Stimulated activated CD8-positive, alpha-beta memory T cell treated with anti-CD3 and anti-CD28 coated beads, Interleukin-7, amount 100 ng/mL, for 48 hours (primary cell): Measurements from ENCODE around the gene STUM.
A peak's percentile ranks its signal among the peaks of the same experiment; 100 is the strongest.

Experiments
- DNase-seq, 2 donors: peaks; one replicate each; pipeline ENCODE4 v3.0.0-alpha.2; 2020; ENCODE audit warnings: low read depth in 1 of 2; ENCODE audit errors: extremely low read depth in 1 of 2

Gene STUM

DNA sequence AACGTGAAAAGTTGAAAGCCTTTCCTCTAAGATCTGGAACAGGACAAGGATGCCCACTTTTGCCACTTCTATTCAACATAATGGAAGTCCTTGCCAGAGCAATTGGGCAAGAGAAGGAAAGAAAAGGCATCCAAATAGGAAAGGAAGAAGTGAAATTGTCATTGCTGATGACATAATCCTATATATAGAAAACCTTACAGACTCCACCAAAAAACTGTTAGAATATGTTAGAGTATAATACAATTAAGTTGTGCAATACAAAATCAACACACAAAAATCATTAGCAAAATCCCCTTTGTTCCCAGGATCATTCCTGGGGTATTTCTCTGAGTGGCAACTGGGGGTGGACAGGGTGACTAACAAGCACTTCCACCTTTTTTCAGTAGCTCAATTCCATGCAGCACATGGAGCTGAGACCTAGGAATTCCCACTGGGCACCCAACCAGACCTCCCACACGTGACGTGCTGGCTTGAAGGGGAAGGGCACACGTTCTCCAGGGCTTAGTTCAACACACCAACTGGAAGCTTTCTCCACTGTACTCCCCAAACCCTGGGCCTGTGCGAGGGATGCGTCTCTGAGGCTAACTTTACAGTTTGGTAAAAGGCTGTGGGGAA is 9.6 kb downstream of the STUM start:
- no peak for DNase-seq

DNA sequence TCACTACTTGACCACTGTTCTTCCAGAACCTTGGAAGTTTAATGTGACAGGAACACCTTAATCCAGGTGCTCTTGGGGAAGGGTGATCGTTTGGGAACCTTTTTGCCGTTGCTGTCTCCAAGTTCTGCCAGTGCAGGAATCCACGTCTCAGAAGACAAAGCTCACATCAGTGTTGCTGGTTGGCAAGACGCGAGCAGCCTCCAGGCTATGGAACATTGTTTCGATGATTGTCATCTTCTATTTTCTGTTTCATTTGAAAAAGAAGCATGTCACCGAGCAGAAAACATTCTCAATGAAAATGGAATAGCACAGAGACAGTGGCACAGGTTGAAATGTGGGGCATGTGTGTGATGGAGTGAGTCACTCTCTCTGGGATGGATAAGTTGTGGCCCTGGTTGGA is 11.7 kb downstream of the STUM start:
- DNase-seq, result no peak

DNA sequence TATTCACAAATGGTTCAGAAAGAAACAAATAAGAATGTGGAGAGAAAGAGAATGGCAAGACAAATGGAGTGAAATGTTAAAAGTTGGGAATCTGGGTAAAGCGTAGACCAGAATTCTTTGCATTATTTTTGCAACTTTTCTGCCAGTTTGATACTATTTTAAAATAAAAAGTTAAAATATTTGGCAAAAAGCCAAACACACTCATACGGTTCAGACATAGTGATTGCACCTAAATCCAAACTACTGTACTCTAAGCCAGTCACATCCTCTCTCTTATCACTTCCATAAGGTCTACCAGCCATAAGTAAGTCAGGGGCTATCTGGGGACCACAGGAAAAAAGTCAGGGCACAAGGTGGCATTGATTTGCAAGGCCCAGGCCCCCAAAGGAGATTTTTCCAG is 14.4 kb downstream of the STUM start:
- DNase-seq, result no peak

DNA sequence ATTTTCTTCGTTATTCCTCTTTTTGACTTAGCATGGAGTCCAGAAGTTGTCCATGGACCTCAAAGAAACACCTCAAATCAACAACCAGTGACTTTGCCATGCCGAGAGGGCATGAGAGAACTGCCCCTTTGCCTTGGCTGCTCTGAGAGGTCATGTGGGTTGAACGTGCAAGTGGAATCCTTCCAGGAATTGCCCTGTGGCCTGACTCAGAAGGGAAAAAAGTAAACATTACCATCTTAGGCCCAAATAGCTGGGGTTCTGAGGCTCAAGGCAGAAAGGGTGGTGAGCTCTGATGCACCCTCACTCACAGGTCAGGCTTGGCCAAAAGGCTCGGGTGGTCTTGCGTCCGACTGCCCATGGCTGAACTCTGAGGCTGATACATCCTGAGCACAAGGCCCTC is 15.1 kb downstream of the STUM start:
- DNase-seq, result no peak

DNA sequence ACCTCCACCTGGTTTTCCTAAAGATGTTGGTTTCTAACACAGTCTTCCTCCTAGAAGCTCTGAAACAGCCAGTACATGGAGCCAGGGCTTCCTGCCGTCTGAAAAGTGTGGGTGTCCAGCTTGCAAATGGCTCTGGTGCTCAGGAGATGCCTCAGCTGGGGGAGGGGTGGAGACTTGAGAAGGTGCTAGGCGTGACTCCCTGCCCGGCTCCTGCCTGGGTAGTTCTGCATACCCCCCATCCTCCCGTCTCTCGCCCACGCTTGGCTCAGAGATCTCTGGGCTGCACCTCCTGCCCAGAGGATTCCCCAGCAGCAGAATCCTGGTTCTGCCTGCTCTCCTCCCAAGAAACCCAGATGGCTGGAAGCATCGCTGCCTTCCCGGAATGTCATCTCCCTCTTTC is 16.9 kb downstream of the STUM start:
- DNase-seq, result no peak

DNA sequence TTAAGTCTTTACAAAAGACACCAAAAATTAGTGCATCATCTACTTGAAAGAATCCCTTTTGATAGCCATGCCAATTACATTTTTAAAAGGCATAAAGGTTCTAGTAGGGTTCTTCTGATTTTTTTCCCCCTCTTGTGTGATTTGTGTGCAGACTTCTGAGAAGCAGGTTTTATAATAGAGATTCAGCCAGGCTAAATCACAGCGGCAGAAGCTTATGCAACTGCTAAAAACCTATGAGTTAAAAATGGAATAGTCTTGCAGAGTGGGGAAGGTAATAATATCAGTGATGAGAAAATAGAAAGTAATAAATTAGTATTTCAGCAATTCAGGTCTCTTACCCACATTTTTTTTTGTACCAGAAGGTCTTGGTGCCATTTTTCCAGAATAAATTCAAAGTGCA is 17.7 kb downstream of the STUM start:
- no peak for DNase-seq

DNA sequence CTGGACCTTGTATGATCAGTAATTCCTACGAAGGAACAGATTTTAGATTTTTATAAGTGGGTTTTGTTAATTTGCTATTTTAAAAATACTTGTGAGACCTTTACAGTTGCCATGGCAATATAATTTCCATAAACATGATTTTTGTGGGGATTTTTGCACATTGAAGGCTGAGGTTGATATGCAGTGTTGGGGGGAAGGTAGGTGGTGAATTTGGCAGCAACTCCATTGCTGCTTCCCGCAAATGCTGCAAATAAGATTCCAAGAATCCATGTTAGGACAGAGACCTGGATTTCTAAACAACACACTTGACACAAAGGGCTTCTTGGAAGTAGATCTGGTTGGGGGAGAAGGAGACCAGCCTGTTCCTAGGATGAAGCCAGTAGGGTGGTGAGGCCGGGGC is 18.2 kb downstream of the STUM start:
- DNase-seq, result no peak

DNA sequence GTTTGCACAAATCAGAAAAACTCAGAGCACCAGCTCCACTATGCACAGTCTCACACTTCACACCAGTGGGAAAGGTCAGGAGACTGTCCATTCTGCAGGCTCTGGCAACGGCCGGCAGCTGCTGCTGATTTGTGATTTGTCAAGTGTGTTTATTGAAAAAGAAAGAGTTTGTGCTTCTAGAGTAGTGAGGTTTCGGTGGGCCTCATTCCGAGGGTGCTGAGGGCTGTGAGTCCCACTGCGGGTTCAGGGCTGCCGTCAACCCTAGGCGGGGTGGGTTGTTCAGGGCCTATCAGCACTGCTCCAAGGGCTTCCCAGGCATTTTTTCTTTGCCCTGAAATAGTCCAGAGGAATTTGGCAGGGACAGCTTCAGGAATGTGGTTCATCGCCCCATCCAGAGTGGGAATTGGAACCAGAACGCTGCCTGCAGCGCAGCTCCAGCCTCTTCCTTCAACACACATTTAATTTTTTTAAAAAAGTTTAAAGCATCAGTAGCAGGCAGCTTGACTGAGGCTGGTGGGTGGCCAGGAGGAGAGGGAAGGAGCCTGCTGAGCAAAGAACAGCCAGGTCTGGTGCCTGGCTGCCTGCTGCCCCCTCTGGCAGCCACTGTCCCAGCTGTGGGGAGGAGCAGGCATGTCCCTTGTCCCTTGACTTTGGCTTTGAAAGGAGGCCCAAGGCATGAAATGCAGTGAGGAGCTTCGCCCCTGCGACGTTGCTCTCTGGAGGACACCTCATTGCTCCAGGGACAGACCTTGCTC is 19.7 kb downstream of the STUM start:
- no peak for DNase-seq

DNA sequence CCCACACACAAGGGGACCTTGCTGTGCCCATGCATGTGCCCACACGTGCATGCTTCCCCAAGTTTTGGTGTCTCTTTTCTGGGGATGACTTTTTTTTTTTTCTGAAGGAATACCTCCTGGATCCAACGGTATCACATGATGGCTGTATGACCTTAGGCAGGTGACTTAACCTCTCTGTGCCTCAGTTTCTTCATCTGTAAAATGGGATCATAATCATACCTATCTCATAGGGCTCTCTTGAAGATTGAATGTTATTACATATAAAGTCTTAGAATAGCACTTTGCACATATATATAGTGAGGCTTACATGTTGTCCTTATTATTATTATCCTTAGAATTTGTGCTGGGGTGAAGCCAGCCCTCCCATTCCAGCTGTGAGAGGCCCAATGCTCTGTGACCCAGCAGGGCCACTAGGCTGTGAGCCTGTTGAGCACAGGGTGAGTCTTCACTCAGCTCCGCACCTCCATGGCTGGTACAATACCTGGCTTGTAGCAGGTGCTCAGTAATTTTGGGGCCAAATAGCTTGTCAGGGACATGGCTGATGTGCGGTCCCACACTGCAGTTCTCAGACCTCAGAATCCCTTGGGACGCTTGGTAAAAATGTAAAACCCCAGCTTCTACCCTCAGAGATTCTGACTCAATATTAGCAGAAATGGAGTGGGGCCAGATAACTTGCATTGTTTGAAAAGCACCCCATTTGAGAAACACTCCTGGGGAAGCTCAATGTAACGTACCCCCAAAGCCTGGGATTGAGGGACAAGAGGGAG is 20.6 kb downstream of the STUM start:
- no peak for DNase-seq

DNA sequence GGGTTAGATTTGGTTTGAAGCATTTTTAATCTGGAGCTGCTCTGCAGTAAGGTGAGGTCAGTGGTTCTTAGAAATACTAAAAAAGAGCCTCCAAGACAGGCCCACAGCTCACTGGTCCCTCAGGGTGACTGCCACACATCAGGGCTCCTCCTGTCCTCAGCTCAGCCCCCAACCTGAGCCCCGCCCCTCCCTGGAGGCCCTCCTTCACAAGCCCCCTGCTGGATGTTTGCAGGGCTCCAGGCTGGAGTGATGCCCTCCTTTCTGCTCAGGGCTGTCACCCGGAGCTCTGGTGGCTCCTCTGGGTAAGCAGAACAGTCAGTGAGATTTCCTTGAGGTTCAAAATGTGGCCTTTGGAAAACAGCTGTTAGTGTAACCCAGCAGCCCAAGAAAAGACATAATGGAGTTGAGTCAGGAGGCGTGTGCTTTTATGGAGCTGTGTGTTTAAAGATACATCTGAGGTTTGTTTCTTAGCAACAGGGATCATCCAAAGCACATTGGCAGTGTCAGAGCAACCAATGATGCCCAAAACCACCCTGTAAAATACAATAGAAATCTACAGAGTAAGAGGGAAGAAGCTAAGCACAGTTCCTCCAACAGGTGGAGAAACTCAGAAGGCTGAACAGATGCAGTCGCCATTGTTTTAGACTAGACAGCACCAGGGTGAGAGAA is 21.4 kb downstream of the STUM start:
- peak in 1 of 2 donors; percentile 25 for DNase-seq

DNA sequence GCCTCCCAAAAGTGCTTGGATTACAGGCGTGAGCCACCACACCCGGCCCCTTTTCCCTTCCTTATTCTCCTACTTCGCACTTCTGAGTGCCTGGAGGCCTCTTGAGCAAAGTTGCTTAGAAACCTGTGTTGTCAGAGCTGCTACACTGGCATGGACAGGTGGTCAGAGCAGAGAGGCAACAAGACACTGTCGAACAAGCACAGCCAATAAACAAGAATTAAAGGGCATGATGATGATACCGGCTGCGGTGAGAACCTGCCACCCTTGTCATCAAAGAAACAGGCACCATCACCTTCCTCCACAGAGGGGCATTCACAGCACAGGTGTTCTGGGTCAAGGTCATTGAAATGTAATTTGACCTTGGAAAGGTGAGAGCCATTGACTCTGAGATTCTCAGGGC is 23.3 kb downstream of the STUM start:
- no peak for DNase-seq

DNA sequence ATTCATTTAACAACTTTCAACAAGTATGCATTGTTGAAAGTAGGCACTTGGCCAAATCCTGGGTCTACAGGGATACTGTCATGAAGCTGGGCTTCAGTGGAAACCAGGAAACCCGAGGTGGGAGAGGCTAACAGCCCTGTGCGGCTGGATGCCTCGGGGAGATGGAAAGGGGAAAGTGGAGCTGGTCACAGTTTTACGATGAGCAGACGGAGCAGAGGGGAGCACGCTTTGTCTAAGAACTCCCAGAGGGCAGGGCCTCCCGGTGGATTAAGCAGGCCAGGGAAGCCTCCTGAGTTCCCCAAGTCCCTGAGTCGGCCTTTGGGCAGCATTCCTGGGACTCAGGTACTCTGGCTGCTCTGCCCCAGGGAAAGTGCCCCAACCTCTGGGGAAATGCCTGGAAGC is 23.8 kb downstream of the STUM start:
- no peak for DNase-seq

DNA sequence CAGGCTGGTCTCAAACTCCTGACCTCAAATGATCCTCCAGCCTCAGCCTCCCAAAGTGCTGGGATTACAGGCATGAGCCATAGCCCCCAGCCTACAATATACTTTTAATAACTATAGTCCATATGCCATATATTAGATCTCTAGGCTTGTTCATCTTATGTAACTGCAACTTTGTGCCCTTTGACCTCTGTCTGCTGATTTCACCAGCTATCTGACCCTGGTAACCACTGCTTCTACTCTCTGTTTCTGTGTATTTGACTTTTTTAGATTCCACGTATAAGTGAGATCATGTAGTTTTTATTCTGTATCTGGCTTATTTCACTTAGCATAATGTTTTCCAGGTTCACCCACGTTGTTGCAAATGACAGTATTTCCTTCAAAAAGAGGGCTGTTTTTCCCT is 25.5 kb downstream of the STUM start:
- DNase-seq, result no peak

DNA sequence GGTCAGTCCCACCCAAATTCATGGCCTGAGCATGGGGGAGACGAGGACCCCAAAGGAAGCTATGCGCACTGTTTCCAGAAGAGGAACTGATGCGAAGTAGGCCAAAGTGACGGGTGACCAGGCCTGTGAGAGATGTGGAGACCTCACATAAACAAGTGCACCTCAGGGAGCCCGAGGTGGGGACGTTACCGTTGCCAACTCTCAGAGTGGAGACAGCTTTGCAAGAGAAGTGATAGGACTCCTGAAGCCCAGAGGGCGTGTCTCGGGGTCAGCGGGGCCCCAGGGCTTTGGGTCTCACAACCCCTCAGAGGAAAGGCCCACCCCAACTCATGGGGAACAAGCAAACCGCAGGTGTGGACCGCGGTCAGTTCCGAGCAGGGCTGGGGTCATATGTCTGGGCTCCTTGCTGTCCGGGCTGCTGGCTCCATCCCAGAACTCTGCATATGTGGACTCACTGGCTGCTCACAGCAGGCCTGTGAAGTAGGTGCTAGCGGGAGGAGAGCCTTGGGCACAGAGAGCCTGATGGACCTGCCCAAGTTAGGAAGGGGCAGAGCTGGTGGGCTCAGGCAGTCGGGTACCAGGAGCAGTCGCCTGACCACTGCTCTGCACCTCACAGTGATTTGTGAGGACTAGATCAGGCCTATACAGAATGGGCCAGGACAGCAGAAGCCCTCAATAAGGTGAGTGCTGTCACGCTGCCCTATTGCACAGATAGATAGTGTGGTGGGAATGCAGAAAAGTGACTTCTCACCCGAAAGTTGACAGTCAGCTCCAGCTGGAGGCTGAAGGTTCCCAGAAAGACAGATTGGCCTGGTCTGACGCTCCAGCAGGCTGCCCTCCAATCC is 26.2 kb downstream of the STUM start:
- DNase-seq, result no peak

DNA sequence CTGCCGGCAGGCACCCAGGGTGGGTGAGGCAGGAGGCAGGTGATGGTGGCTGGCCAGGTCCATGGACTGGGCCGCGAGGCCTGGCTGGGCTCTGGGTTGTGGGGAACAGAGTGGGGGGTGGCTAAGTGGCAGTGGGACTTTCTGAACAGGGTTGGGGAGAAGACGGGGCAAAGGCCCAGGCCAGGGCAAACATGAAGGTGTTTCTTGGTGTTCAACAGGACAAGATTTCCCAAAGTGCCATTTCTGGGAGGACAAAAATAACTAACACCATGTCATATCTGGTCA is 26.8 kb downstream of the STUM start:
- no peak for DNase-seq

DNA sequence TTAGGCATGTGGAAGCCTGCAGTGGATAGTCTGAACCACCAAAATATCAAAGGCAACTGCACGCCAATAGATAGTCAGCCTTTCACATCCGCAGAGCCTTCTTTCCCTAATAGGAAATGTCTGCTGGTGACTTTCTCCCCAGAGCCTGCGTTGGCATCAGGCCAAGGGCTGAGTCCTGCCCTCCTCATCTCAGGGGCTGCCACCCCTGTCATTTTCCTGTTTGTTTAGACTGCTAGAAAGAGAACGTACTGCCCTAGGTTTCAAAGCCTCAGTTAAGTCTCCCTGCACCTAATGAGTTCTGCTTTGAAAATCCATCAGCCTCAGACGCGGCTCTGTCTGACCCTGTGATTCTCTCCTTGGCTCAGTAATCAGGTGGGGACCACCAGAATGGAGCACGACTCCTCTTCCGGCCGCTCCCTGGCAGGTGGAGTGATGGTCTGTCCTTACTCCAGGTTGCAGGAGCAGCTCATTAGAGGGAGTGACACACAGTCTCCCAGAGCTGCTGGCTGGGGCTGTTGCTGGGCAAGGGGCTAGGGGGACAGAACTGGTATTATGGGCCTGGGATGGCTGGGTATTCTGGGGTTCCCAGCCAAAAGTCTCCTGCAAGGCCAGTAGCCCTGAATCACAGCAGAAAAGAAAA is 27.3 kb downstream of the STUM start:
- no peak for DNase-seq

DNA sequence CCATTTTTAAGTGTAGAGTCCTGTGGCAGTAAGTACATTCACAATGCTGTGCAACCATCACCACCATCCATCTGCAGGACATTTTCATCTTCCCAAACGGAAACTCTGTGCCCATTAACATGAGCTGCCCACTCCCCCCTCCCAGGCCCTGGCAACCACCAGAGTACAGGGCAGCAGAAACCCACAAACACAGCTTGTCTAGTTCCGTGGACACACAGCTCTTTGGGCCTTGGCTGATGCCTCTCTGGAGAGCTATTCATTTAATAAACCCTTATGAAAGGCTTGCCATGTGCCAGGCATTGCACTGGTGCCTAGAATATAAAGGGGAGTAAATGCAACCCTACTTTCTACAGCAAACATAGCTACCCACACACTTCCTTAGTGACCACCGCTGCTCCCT is 28.0 kb downstream of the STUM start:
- DNase-seq, result no peak

DNA sequence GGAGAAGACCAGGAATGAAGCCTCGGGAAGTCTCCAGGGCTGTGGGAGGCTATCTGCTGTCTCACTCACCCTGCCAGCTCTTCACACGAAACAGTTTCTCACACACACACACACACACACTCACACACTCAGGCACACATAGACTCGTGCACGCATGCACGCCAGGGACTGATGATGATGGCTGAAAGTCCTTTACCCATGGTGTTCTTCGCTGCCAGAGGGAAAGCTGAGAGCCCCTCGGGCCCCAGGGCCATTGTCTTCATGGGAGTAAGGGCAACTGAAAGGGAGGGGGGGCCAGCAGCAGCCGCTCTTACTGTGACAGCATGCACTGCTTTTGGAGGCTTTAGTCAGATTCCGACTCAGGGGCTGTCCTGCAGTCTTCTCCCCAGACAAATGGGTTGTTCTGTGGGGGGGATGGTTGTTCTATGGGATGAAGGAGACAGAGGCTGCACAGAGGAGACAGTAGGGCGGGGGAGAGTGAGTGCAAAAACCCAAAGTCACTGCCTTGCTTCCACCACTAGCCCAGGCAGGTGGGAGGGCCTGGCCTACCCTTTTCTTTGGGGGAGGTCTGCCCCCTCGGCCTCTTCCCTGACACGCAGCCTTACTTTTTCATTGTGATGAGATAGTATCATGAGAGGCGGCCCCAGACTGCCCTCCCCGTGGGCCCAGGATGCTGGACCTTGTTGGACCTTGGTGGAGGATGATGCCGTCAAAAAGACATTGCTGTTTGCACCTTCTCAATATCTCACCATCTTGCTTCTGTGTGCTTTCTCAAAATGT is 29.0 kb downstream of the STUM start:
- DNase-seq, result no peak

DNA sequence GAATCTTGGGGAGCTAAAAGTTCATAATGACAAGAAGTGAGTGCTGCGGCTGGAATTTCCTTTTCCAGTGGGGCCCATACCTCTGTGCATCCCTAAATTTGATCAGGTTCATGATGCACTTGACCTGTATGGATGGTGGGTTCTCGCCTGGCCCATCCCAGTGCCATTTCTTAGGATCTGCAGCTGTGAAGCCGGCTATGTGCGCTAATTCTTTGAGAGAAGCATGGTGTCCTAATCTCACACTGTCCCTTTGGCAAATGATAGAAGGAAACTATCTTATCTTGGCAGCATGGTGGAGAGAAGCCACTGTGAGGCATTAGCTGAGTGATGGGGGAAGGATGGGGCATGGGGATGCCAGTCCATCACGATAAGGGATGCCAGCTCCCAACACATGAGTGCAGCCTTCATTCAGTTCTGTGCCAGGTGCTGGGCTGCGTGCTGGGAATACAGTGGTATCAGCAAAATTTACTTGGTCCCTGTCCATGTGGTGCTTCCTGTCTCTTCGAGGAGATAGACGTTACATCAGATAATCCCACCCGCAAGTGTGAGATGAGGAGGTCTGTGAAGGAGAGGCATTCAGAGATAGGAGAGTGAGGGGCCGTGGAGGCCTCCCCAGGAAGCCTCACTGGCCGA is 30.5 kb downstream of the STUM start:
- DNase-seq, result no peak
